Astrocyte of the hippocampus (primary cell): ENCODE data around the gene PTP4A2.
A peak's percentile ranks its signal among the peaks of the same experiment; 100 is the strongest.

ENCODE experiments used
- DNase-seq: peaks from one replicate; pipeline ENCODE4 v3.0.0; 2011; ENCODE audit warnings: low read depth, low spot score

PTP4A2 gene

GRCh38 chr1:31938184-31938975, at the start of gene PTP4A2:
Gene PTP4A2 (minus strand): TSS chr1:31938368. CDS start chr1:31919065, 19,303 bp downstream.
- peak; percentile 97 for DNase-seq

- DNase-seq, result peak; percentile 28
Measured at GRCh38 chr1:31987135-31987619, 49.0 kb upstream of the PTP4A2 start.

GRCh38 chr1:31985430-31985829, 47.3 kb upstream of the PTP4A2 start:
- no peak for DNase-seq

GRCh38 chr1:31984419-31985347, 46.5 kb upstream of the PTP4A2 start:
- DNase-seq, result peak; percentile 36

- no peak for DNase-seq
Measured at GRCh38 chr1:31981972-31982371, 43.8 kb upstream of the PTP4A2 start.

GRCh38 chr1:31981456-31981839, 43.3 kb upstream of the PTP4A2 start:
- no peak for DNase-seq

GRCh38 chr1:31980835-31981455, 42.8 kb upstream of the PTP4A2 start:
- DNase-seq, result no peak

GRCh38 chr1:31978843-31979400, 40.8 kb upstream of the PTP4A2 start:
- peak; percentile 29 for DNase-seq

- DNase-seq, result peak; percentile 22
Measured at GRCh38 chr1:31977385-31978131, 39.4 kb upstream of the PTP4A2 start.

GRCh38 chr1:31976401-31976800, 38.2 kb upstream of the PTP4A2 start:
- DNase-seq, result peak; percentile 19

GRCh38 chr1:31970873-31971272, 32.7 kb upstream of the PTP4A2 start:
- DNase-seq, result no peak

GRCh38 chr1:31961536-31961935, 23.4 kb upstream of the PTP4A2 start:
- no peak for DNase-seq

- DNase-seq, result no peak
Measured at GRCh38 chr1:31959521-31960340, 21.6 kb upstream of the PTP4A2 start.

- DNase-seq, result no peak
Measured at GRCh38 chr1:31957701-31958674, 19.8 kb upstream of the PTP4A2 start.

- DNase-seq, result peak; percentile 98
Measured at GRCh38 chr1:31955917-31956736, 18.0 kb upstream of the PTP4A2 start.

- DNase-seq, result peak; percentile 93
Measured at GRCh38 chr1:31954607-31955283, 16.6 kb upstream of the PTP4A2 start.

GRCh38 chr1:31952825-31953220, 14.7 kb upstream of the PTP4A2 start:
- no peak for DNase-seq
